ENCODE results near the gene KDM2B. TPM values are rescaled to one million over a fixed set of nuclear protein-coding genes. Genes with fewer than 3 reads are reported as not detected.

KDM2B gene
- total and polyA plus RNA-seq, 2 experiments from 2014 or later, result 59.4 to 161 TPM

- H3K4me1 Mint-ChIP-seq, result peaks cover 18% of the 10 kb centered on the region; the same call in 2 of the 3 replicates
- no peaks in the 10 kb centered on the region for H3K27me3 ChIP-seq (ENCODE audit: insufficient read depth)
- peaks cover 1% of the 10 kb centered on the region for H3K36me3 ChIP-seq (ENCODE audit: insufficient read depth)
- H3K4me3 Mint-ChIP-seq, result peak within 1 kb of the TSS; percentile 92
- peaks cover 6% of the 10 kb centered on the region; the same call in 1 of the 2 replicates for H3F3A ChIP-seq (replicated peaks; ENCODE audit: low read depth)
- H3K79me2 ChIP-seq (replicated peaks; ENCODE audit: insufficient read depth), result peaks cover 49% of the 10 kb centered on the region
- peak; percentile 100 for TF ChIP-seq POLR2AphosphoS5 (IDR thresholded peaks at IDR 0.05; ENCODE audit: low read depth)
- no peak for TF ChIP-seq CTCF (conservative IDR thresholded peaks at IDR 0.05; ENCODE audit: low read depth in 2 of 2)
- TF ChIP-seq ZNF462 (CRISPR knock-in tag; IDR thresholded peaks at IDR 0.05), result no peak
- TF ChIP-seq STAT1 (IDR thresholded peaks at IDR 0.05; ENCODE audit: unreplicated experiment), result no peak
- TF ChIP-seq ETS1 (IDR thresholded peaks at IDR 0.05), result 0 out of 2 replicates have a peak, but pooled peaks have one; percentile 0
- no peak for TF ChIP-seq ZNF114 (CRISPR knock-in tag; IDR thresholded peaks at IDR 0.05)
- no peak for TF ChIP-seq JUNB (IDR thresholded peaks at IDR 0.05; ENCODE audit: unreplicated experiment)
- TF ChIP-seq NANOG (IDR thresholded peaks at IDR 0.05; ENCODE audit: borderline replicate concordance), result peak; percentile 19; the same call in 1 of the 2 replicates
- TF ChIP-seq CREB1 (CRISPR knock-in tag; IDR thresholded peaks at IDR 0.05; ENCODE audit: low read depth), result peak; percentile 81
- no peak for TF ChIP-seq EZH2phosphoT487 (IDR thresholded peaks at IDR 0.05; ENCODE audit: unreplicated experiment)
- TF ChIP-seq EZH2 (IDR thresholded peaks at IDR 0.05; ENCODE audit: low read depth, unreplicated experiment), result no peak
- no peak for TF ChIP-seq REST (IDR thresholded peaks at IDR 0.05; ENCODE audit: unreplicated experiment)
- no peak for TF ChIP-seq ZNF331 (CRISPR knock-in tag; IDR thresholded peaks at IDR 0.05; ENCODE audit: low read depth)
- H2AFZ ChIP-seq, result peak within 1 kb of the TSS; percentile 92
- peak within 1 kb of the TSS; percentile 97 for H3K4me2 ChIP-seq
- peak within 1 kb of the TSS; percentile 94 for H3K27ac ChIP-seq (ENCODE audit: low read depth)
- peaks cover 10% of the 10 kb centered on the region; the same call in 1 of the 2 replicates for H3K4me1 ChIP-seq (ENCODE audit: insufficient read depth)
- peaks cover 16% of the 10 kb centered on the region; the same call in 2 of the 3 replicates for H3K36me3 Mint-ChIP-seq (ENCODE audit: low read depth)
- peak; percentile 100 for DNase-seq (ENCODE audit: low spot score)
- peak; percentile 93 for ATAC-seq
- H3K4me3 ChIP-seq, result peak within 1 kb of the TSS; percentile 99
- peaks cover 16% of the 10 kb centered on the region; the same call in 1 of the 2 replicates for H4K20me1 ChIP-seq (replicated peaks; ENCODE audit: insufficient read depth)
- H3K9me2 ChIP-seq (ENCODE audit: insufficient read depth), result no peaks in the 10 kb centered on the region
- peaks cover 4% of the 10 kb centered on the region for H3K27me3 Mint-ChIP-seq (ENCODE audit: insufficient read depth, low read depth, poor library complexity)
- no peaks in the 10 kb centered on the region for H3K9me3 Mint-ChIP-seq
- H3K27ac Mint-ChIP-seq, result peak within 1 kb of the TSS; percentile 98
Observed at GRCh38 chr12:121399391-121400331, 181.2 kb downstream of the KDM2B start, which contains the start of gene RNF34. TSS of gene RNF34 (plus strand) at chr12:121400118. CDS start at chr12:121400213, 95 bp downstream.

All from GM23338 (cell line).